Measurements from ENCODE around the gene RNGTT.
"Not testable (repeated sequence)": the region's sequence is repeated elsewhere in the genome, so short reads cannot be mapped to it uniquely, and the experiment has no call there.

RNGTT gene

GRCh38 chr6:88970301-88970700, 6.9 kb upstream of the RNGTT start:
- H3K4me3 ChIP-seq (ENCODE audit: low read length in 2 of 2) = no peak overlapping the region
- H3K27ac ChIP-seq (ENCODE audit: low read length) = no peak overlapping the region
- H3K4me1 ChIP-seq (ENCODE audit: control insufficient read depth, insufficient read depth, low read length) = no peaks in the 10 kb centered on the region
- H3K27me3 ChIP-seq (ENCODE audit: control insufficient read depth in 1 of 2, insufficient read depth in 2 of 2, low read length in 2 of 2) = peaks cover 0 to 3% of the 10 kb centered on the region in 2 donors
- H3K9me3 ChIP-seq (ENCODE audit: control insufficient read depth in 2 of 2, low read length in 2 of 2) = no peaks in the 10 kb centered on the region
- H3K9ac ChIP-seq (ENCODE audit: low read length in 2 of 2) = no peak overlapping the region
- no peaks in the 10 kb centered on the region for H3K36me3 ChIP-seq (ENCODE audit: control insufficient read depth in 2 of 2, insufficient read depth in 2 of 2, low read length in 2 of 2)

DNA sequence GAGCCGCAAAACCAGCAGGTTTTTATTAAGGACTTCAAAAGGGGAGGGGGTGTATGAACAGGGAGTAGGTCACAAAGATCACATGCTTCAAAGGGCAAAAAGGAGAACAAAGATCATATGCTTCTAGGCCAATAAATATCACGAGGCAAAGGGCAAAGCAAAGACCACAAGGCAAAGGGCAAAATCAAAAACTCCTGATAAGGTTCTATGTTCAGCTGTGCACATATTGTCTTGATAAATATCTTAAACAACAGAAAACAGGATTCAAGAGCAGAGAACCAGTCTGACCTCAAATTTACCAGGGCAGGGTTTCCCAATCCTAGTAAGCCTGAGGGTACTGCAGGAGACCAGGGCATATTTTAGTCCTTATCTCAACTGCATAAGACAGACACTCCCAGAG, 5.8 kb upstream of the RNGTT start:
- H3K4me1 ChIP-seq (ENCODE audit: control insufficient read depth, insufficient read depth, low read length); H3K36me3 ChIP-seq (ENCODE audit: control insufficient read depth in 2 of 2, insufficient read depth in 2 of 2, low read length in 2 of 2): not testable (repeated sequence)

DNA sequence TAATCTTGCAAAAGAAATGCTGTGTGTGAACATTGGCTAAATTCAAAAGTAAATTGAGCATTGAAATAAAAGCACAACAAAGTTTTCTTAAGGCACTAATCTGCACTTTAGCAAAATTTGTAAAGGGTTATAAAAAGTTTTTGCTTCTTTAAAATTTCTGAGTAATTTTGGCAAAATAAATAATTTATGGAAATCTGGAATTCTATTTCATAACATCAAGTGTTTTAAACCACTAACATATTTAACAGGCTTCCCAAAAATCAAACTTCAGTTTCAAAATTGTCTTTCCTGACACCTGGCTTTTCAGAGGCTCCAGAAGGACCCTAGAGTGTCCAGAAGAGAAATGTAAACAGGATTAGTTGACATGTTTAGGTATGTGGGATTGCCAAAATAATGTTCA, 4.5 kb upstream of the RNGTT start:
- Histone ChIP-seq H3K27me3 (ENCODE audit: control insufficient read depth in 1 of 2, insufficient read depth in 2 of 2, low read length in 2 of 2) (no peaks in the 10 kb centered on the region), H3K36me3 (ENCODE audit: control insufficient read depth in 2 of 2, insufficient read depth in 2 of 2, low read length in 2 of 2) (no peaks in the 10 kb centered on the region), H3K4me1 (ENCODE audit: control insufficient read depth, insufficient read depth, low read length) (peaks cover 12% of the 10 kb centered on the region), H3K27ac (ENCODE audit: low read length) (no peak overlapping the region), H3K9ac (ENCODE audit: low read length in 2 of 2) (no peak overlapping the region), H3K4me3 (ENCODE audit: low read length in 2 of 2) (no peak overlapping the region), H3K9me3 (ENCODE audit: control insufficient read depth in 2 of 2, low read length in 2 of 2) (no peaks in the 10 kb centered on the region)

More for the DNA sequence above, 5.8 kb upstream of the RNGTT start:
- H3K4me3 ChIP-seq (ENCODE audit: low read length in 2 of 2); H3K9ac ChIP-seq (ENCODE audit: low read length in 2 of 2); H3K27me3 ChIP-seq (ENCODE audit: control insufficient read depth in 1 of 2, insufficient read depth in 2 of 2, low read length in 2 of 2); H3K9me3 ChIP-seq (ENCODE audit: control insufficient read depth in 2 of 2, low read length in 2 of 2); H3K27ac ChIP-seq (ENCODE audit: low read length): not testable (repeated sequence)

- no peak overlapping the region for H3K27ac ChIP-seq (ENCODE audit: low read length)
- H3K4me3 ChIP-seq (ENCODE audit: low read length in 2 of 2) = no peak overlapping the region
- no peak overlapping the region for H3K9ac ChIP-seq (ENCODE audit: low read length in 2 of 2)
- H3K4me1 ChIP-seq (ENCODE audit: control insufficient read depth, insufficient read depth, low read length) = peaks cover 18% of the 10 kb centered on the region
- no peaks in the 10 kb centered on the region for H3K36me3 ChIP-seq (ENCODE audit: control insufficient read depth in 2 of 2, insufficient read depth in 2 of 2, low read length in 2 of 2)
- H3K9me3 ChIP-seq (ENCODE audit: control insufficient read depth in 2 of 2, low read length in 2 of 2) = no peaks in the 10 kb centered on the region
- H3K27me3 ChIP-seq (ENCODE audit: control insufficient read depth in 1 of 2, insufficient read depth in 2 of 2, low read length in 2 of 2) = no peaks in the 10 kb centered on the region
Observed at GRCh38 chr6:88965691-88966090, 2.3 kb upstream of the RNGTT start.

DNA sequence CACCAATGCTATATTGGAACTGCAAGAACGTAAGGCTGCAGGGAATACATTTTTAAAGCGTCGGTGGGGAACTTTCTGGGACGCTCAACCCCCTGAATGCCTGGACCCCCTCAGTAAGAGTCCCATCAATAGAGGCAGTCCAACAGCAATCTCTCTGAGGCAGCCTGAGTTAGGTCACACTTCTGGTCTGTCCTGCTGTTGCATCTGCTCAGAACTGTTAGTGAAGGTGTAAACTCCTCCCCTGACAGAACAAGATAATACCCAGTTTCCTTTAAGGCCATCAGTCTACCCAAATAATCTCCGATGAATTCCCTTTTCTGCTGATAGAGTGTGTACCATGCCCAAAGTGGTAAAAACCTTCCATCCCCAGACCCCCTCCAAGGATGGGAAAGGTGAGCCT, 1.1 kb upstream of the RNGTT start:
- H3K27me3 ChIP-seq (ENCODE audit: control insufficient read depth in 1 of 2, insufficient read depth in 2 of 2, low read length in 2 of 2) = no peaks in the 10 kb centered on the region
- H3K4me1 ChIP-seq (ENCODE audit: control insufficient read depth, insufficient read depth, low read length) = peaks cover 18% of the 10 kb centered on the region
- no peaks in the 10 kb centered on the region for H3K36me3 ChIP-seq (ENCODE audit: control insufficient read depth in 2 of 2, insufficient read depth in 2 of 2, low read length in 2 of 2)
- H3K9ac ChIP-seq (ENCODE audit: low read length in 2 of 2) = peak overlapping the region; percentile 75 to 96
- peak overlapping the region; percentile 79 to 97 for H3K4me3 ChIP-seq (ENCODE audit: low read length in 2 of 2)
- no peaks in the 10 kb centered on the region for H3K9me3 ChIP-seq (ENCODE audit: control insufficient read depth in 2 of 2, low read length in 2 of 2)
- H3K27ac ChIP-seq (ENCODE audit: low read length) = no peak overlapping the region

- Histone ChIP-seq H3K9ac (ENCODE audit: low read length in 2 of 2) (no peak overlapping the region), H3K36me3 (ENCODE audit: control insufficient read depth in 2 of 2, insufficient read depth in 2 of 2, low read length in 2 of 2) (no peaks in the 10 kb centered on the region), H3K27ac (ENCODE audit: low read length) (no peak overlapping the region), H3K27me3 (ENCODE audit: control insufficient read depth in 1 of 2, insufficient read depth in 2 of 2, low read length in 2 of 2) (no peaks in the 10 kb centered on the region), H3K4me3 (ENCODE audit: low read length in 2 of 2) (no peak overlapping the region), H3K9me3 (ENCODE audit: control insufficient read depth in 2 of 2, low read length in 2 of 2) (no peaks in the 10 kb centered on the region), H3K4me1 (ENCODE audit: control insufficient read depth, insufficient read depth, low read length) (peaks cover 6% of the 10 kb centered on the region)
Observed at GRCh38 chr6:88958842-88959241, 4.6 kb downstream of the RNGTT start.

DNA sequence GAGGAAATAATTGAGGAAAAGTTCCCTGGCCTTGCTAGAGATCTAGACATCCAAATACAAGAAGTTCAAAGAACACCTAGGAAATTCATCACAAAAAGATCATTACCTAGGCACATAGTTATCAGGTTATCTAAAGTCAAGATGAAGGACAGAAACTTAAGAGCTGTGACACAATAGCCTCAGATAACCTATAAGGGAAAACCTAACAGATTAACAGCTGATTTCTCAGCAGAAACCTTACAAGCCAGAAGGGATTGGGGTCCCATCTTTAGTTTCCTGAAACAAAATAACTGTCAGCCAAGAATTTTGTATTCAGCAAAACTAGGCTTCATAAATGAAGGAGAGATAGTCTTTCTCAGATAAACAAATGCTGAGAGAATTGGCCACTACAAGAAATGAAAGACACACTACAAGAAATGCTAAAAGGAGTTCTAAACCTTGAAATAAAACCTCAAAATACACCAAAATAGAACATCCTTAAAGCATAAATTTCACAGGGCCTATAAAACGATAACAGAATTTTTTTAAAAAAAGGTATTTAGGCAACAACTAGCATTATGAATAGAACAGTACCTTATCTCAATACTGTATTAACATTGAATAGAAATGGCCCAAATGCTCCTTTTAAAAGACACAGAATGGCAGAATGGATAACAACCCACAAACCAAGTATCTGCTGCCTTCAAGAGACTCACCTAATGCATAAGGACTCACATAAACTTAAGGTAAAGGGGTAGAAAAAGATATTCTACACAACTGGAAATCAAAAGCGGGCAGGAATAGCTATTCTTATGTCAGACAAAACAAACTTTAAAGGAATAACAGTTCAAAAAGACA, 9.7 kb downstream of the RNGTT start:
- Histone ChIP-seq H3K9ac (ENCODE audit: low read length in 2 of 2) (no peak overlapping the region), H3K4me3 (ENCODE audit: low read length in 2 of 2) (peak overlapping the region in 1 of 2 donors; percentile 8), H3K4me1 (ENCODE audit: control insufficient read depth, insufficient read depth, low read length) (no peaks in the 10 kb centered on the region), H3K27ac (ENCODE audit: low read length) (no peak overlapping the region), H3K36me3 (ENCODE audit: control insufficient read depth in 2 of 2, insufficient read depth in 2 of 2, low read length in 2 of 2) (no peaks in the 10 kb centered on the region), H3K9me3 (ENCODE audit: control insufficient read depth in 2 of 2, low read length in 2 of 2) (peaks cover 0 to 2% of the 10 kb centered on the region in 2 donors), H3K27me3 (ENCODE audit: control insufficient read depth in 1 of 2, insufficient read depth in 2 of 2, low read length in 2 of 2) (no peaks in the 10 kb centered on the region)

DNA sequence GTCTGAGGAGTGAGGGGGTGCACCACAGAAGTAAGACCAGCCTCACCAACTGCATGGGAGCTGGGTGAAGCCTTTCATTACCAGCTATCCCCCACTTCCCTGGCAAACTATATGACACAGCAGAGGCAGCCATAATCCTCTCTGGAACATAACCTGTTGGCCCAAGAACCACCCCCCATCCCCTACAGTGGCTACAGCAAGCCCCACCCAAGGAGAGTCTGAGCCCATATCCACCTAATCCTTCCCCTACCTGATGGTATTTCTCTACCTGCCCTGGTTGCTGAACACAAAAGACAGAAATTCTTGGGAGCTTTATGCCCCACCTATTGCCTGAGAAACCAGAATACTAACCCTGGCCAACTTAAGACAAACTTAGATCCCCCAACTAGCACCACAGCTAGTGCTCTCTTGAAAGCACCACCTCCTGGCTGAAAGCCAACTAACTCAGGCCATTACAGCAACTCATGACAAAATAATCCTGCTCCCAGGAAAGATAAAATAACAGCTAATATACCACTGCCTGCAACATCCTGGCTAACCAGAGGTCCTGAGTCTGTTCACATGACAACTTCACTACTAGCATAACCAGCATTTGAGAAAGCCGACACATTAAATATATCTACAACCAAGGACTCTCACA, 11.2 kb downstream of the RNGTT start:
- Histone ChIP-seq H3K27ac (ENCODE audit: low read length) (no peak overlapping the region), H3K36me3 (ENCODE audit: control insufficient read depth in 2 of 2, insufficient read depth in 2 of 2, low read length in 2 of 2) (no peaks in the 10 kb centered on the region), H3K9ac (ENCODE audit: low read length in 2 of 2) (no peak overlapping the region), H3K4me1 (ENCODE audit: control insufficient read depth, insufficient read depth, low read length) (no peaks in the 10 kb centered on the region), H3K4me3 (ENCODE audit: low read length in 2 of 2) (no peak overlapping the region), H3K27me3 (ENCODE audit: control insufficient read depth in 1 of 2, insufficient read depth in 2 of 2, low read length in 2 of 2) (no peaks in the 10 kb centered on the region), H3K9me3 (ENCODE audit: control insufficient read depth in 2 of 2, low read length in 2 of 2) (peaks cover 0 to 2% of the 10 kb centered on the region in 2 donors)

DNA sequence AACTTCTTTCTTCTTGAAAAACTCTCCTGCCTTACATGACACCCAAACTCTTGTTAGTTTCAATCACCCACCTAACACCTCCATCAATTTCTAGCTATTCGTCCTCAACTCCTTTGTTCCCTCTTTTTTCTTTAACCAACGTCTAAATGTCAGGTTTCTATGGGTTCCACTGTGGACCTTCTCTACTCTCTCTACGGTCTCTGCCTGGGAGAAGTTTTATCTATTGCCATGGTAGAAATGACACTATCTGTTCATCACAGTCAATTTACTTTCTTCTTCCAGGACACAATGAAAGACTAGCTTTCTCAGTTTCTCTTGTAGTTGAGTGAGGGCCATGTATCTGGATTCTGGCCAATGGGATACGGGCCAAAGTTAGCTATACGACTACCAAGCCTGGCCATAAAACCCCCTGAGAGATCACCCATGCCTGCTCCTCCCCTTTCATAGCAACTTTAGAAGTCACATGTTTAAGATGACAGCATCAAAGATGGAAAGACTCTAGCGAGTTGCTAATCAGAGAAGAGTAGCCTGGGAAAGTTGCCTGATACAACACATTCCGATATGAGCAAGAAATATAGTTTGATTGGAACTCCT, 17.9 kb downstream of the RNGTT start:
- Histone ChIP-seq H3K4me1 (ENCODE audit: control insufficient read depth, insufficient read depth, low read length) (no peaks in the 10 kb centered on the region), H3K9ac (ENCODE audit: low read length in 2 of 2) (no peak overlapping the region), H3K36me3 (ENCODE audit: control insufficient read depth in 2 of 2, insufficient read depth in 2 of 2, low read length in 2 of 2) (no peaks in the 10 kb centered on the region), H3K27ac (ENCODE audit: low read length) (no peak overlapping the region), H3K9me3 (ENCODE audit: control insufficient read depth in 2 of 2, low read length in 2 of 2) (no peaks in the 10 kb centered on the region), H3K4me3 (ENCODE audit: low read length in 2 of 2) (no peak overlapping the region), H3K27me3 (ENCODE audit: control insufficient read depth in 1 of 2, insufficient read depth in 2 of 2, low read length in 2 of 2) (no peaks in the 10 kb centered on the region)

GRCh38 chr6:88933521-88933920, 29.9 kb downstream of the RNGTT start:
- no peak overlapping the region for H3K4me3 ChIP-seq (ENCODE audit: low read length in 2 of 2)
- H3K9me3 ChIP-seq (ENCODE audit: control insufficient read depth in 2 of 2, low read length in 2 of 2) = peaks cover 0 to 10% of the 10 kb centered on the region in 2 donors
- no peak overlapping the region for H3K9ac ChIP-seq (ENCODE audit: low read length in 2 of 2)
- H3K4me1 ChIP-seq (ENCODE audit: control insufficient read depth, insufficient read depth, low read length) = no peaks in the 10 kb centered on the region
- H3K27me3 ChIP-seq (ENCODE audit: control insufficient read depth in 1 of 2, insufficient read depth in 2 of 2, low read length in 2 of 2) = no peaks in the 10 kb centered on the region
- H3K36me3 ChIP-seq (ENCODE audit: control insufficient read depth in 2 of 2, insufficient read depth in 2 of 2, low read length in 2 of 2) = peaks cover 4 to 6% of the 10 kb centered on the region in 2 donors
- H3K27ac ChIP-seq (ENCODE audit: low read length) = no peak overlapping the region

DNA sequence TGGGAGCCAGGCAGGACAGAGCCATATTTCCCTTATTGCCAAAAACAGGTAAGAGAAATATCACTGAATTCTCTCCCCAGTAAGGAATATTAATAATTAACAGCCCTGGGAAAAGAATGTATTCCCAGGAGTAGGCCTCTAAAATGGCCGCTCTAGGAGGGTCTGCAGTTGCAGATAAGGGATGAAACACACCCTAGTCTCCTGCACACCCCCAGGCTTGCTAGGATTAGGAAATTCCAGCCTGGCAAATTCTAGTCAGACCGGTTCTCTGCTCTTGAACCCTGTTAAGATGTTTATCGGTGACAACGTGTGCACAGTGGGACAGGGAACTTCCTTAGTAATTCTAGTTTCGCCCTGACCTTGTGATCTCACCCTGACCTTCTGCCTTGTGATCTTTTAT, 31.4 kb downstream of the RNGTT start:
- H3K9ac ChIP-seq (ENCODE audit: low read length in 2 of 2); H3K36me3 ChIP-seq (ENCODE audit: control insufficient read depth in 2 of 2, insufficient read depth in 2 of 2, low read length in 2 of 2); H3K4me1 ChIP-seq (ENCODE audit: control insufficient read depth, insufficient read depth, low read length); H3K4me3 ChIP-seq (ENCODE audit: low read length in 2 of 2); H3K27me3 ChIP-seq (ENCODE audit: control insufficient read depth in 1 of 2, insufficient read depth in 2 of 2, low read length in 2 of 2); H3K27ac ChIP-seq (ENCODE audit: low read length): not testable (repeated sequence)
- H3K9me3 ChIP-seq (ENCODE audit: control insufficient read depth in 2 of 2, low read length in 2 of 2) = peaks cover 0 to 10% of the 10 kb centered on the region in 2 donors

Measured in stomach smooth muscle (tissue), 2 donors.